ENCODE data around the gene SPDYA. TPM values are rescaled to one million over a fixed set of nuclear protein-coding genes. Genes with fewer than 3 reads are reported as not detected.

Gene SPDYA
- total RNA-seq, 2 experiments from 2014 or later = 1.4 to 1.5 TPM

GRCh38 chr2:28838971-28839370, 28.3 kb downstream of the SPDYA start:
- no peaks in the 10 kb centered on the region for H3K27me3 Mint-ChIP-seq
- H3K36me3 Mint-ChIP-seq (ENCODE audit: low read depth) = no peaks in the 10 kb centered on the region
- H3K4me3 Mint-ChIP-seq = no peak overlapping the region
- H3K4me1 Mint-ChIP-seq = no peaks in the 10 kb centered on the region
- no peak for DNase-seq
- ChIA-PET POLR2A (no interaction called here), CTCF (interaction anchor here (2.1 kb wide), 1 partner anchor 272 kb away, joined by 5 read pairs; no protein-coding TSS in a partner anchor)
- H3K9me3 Mint-ChIP-seq = no peaks in the 10 kb centered on the region
- no peak overlapping the region for H3K27ac Mint-ChIP-seq

GRCh38 chr2:28842042-28842441, 31.4 kb downstream of the SPDYA start:
- DNase-seq = no peak
- H3K27ac Mint-ChIP-seq = no peak overlapping the region
- ChIA-PET CTCF (interaction anchor here (0.5 to 1.2 kb wide), 2 partner anchors 20 to 230 kb away, joined by 3 read pairs; no protein-coding TSS in a partner anchor), POLR2A (no interaction called here)
- no peaks in the 10 kb centered on the region for H3K4me1 Mint-ChIP-seq
- H3K27me3 Mint-ChIP-seq = no peaks in the 10 kb centered on the region
- H3K36me3 Mint-ChIP-seq (ENCODE audit: low read depth) = no peaks in the 10 kb centered on the region
- H3K9me3 Mint-ChIP-seq = no peaks in the 10 kb centered on the region
- no peak overlapping the region for H3K4me3 Mint-ChIP-seq

GRCh38 chr2:28855193-28855592, 44.6 kb downstream of the SPDYA start:
- Mint-ChIP-seq H3K4me3 (no peak overlapping the region), H3K36me3 (ENCODE audit: low read depth) (peaks cover 8% of the 10 kb centered on the region), H3K27ac (no peak overlapping the region), H3K27me3 (no peaks in the 10 kb centered on the region), H3K9me3 (no peaks in the 10 kb centered on the region), H3K4me1 (peaks cover under 1% of the 10 kb centered on the region)
- POLR2A ChIA-PET = no interaction called here
- CTCF ChIA-PET = no interaction called here
- no peak for DNase-seq

- DNase-seq = no peak
- Mint-ChIP-seq H3K4me1 (peaks cover 3% of the 10 kb centered on the region), H3K27ac (no peak overlapping the region)
These were observed 45.3 kb downstream of the SPDYA start for GRCh38 chr2:28855977-28856376.

DNA sequence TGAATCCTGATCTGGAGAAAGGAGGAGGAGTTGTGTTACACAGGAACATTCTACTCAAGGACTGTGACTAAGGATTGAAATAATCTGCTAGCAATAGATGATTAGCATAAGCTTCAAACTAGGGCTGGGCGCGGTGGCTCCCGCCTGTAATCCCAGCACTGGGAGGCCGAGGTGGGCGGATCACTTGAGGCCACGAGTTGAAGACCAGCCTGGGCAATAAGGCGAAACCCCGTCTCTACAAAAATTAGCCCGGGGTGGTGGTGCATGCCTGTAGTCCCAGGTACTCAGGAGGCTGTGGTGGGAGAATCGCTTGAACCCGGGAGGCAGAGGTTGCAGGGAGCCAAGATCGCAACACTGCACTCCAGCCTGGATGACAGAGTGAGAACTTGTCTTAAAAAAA, 58.0 kb downstream of the SPDYA start:
- CTCF ChIA-PET = no interaction called here
- peak overlapping the region; percentile 96 for H3K4me3 Mint-ChIP-seq
- peak overlapping the region; percentile 25 for H3K27ac Mint-ChIP-seq
- POLR2A ChIA-PET = no interaction called here
- no peaks in the 10 kb centered on the region for H3K9me3 Mint-ChIP-seq
- peaks cover 46% of the 10 kb centered on the region for H3K4me1 Mint-ChIP-seq
- DNase-seq = no peak
- no peaks in the 10 kb centered on the region for H3K27me3 Mint-ChIP-seq
- H3K36me3 Mint-ChIP-seq (ENCODE audit: low read depth) = peaks cover 17% of the 10 kb centered on the region

More at GRCh38 chr2:28855977-28856376, 45.3 kb downstream of the SPDYA start:
- no peaks in the 10 kb centered on the region for H3K9me3 Mint-ChIP-seq
- CTCF ChIA-PET = no interaction called here
- H3K36me3 Mint-ChIP-seq (ENCODE audit: low read depth) = peaks cover 16% of the 10 kb centered on the region
- H3K4me3 Mint-ChIP-seq = no peak overlapping the region
- H3K27me3 Mint-ChIP-seq = no peaks in the 10 kb centered on the region
- POLR2A ChIA-PET = no interaction called here

- no peaks in the 10 kb centered on the region for H3K9me3 Mint-ChIP-seq
- POLR2A ChIA-PET = interaction anchor here (0.6 kb wide), 1 partner anchor 143 kb away, joined by 3 read pairs; no protein-coding TSS in a partner anchor
- H3K4me3 Mint-ChIP-seq = peak overlapping the region; percentile 96
- H3K27ac Mint-ChIP-seq = peak overlapping the region; percentile 99
- H3K36me3 Mint-ChIP-seq (ENCODE audit: low read depth) = peaks cover 14% of the 10 kb centered on the region
- H3K4me1 Mint-ChIP-seq = peaks cover 39% of the 10 kb centered on the region
- CTCF ChIA-PET = interaction anchor here (1.0 to 1.7 kb wide), 2 partner anchors 23 to 302 kb away, joined by 3 to 9 read pairs; no protein-coding TSS in a partner anchor
- no peak for DNase-seq
- H3K27me3 Mint-ChIP-seq = peaks cover under 1% of the 10 kb centered on the region
These were observed 59.0 kb downstream of the SPDYA start for GRCh38 chr2:28869494-28870145.

- H3K36me3 Mint-ChIP-seq (ENCODE audit: low read depth) = peaks cover 11% of the 10 kb centered on the region
- peaks cover 6% of the 10 kb centered on the region for H3K27me3 Mint-ChIP-seq
- DNase-seq = peak; percentile 96
- peaks cover 34% of the 10 kb centered on the region for H3K4me1 Mint-ChIP-seq
- H3K9me3 Mint-ChIP-seq = no peaks in the 10 kb centered on the region
- ChIA-PET POLR2A (interaction anchor here (0.6 kb wide), 1 partner anchor 144 kb away, joined by 3 read pairs; no protein-coding TSS in a partner anchor), CTCF (interaction anchor here (1.0 to 1.7 kb wide), 2 partner anchors 22 to 303 kb away, joined by 3 to 9 read pairs; no protein-coding TSS in a partner anchor)
- H3K27ac Mint-ChIP-seq = peak within 1 kb of the TSS; percentile 99
- H3K4me3 Mint-ChIP-seq = peak within 1 kb of the TSS; percentile 96
These were observed 59.7 kb downstream of the SPDYA start, which contains the start of gene TRMT61B for GRCh38 chr2:28870146-28870891. TSS of gene TRMT61B (minus strand) at chr2:28870309. CDS start at chr2:28870277, 32 bp downstream.

DNA sequence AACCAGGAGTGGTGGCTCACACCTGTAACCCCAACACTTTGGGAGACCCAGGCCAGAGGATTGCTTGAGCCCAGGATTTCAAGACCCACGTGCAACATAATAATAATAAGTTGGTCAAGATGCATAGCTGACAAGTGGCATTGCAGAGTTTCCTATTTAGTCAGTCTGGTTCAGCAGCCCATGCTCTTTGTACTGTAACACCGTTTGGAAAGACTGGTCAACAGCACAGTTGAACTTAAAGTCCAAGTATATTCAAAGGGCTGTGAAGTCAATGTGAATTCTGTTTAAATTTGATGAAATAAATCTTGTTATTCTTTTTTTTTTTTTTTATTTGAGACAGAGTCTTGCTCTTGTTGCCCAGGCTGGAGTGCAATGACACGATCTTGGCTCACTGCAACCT, 61.0 kb downstream of the SPDYA start:
- CTCF ChIA-PET = no interaction called here
- no peaks in the 10 kb centered on the region for H3K9me3 Mint-ChIP-seq
- peaks cover 28% of the 10 kb centered on the region for H3K4me1 Mint-ChIP-seq
- H3K36me3 Mint-ChIP-seq (ENCODE audit: low read depth) = peaks cover 8% of the 10 kb centered on the region
- peak overlapping the region; percentile 96 for H3K4me3 Mint-ChIP-seq
- peaks cover 17% of the 10 kb centered on the region for H3K27me3 Mint-ChIP-seq
- no peak for DNase-seq
- H3K27ac Mint-ChIP-seq = peak overlapping the region; percentile 99
- POLR2A ChIA-PET = no interaction called here

- Mint-ChIP-seq H3K27ac (no peak overlapping the region), H3K36me3 (ENCODE audit: low read depth) (no peaks in the 10 kb centered on the region), H3K4me1 (no peaks in the 10 kb centered on the region), H3K27me3 (peaks cover 27% of the 10 kb centered on the region), H3K9me3 (no peaks in the 10 kb centered on the region), H3K4me3 (no peak overlapping the region)
- no peak for DNase-seq
- ChIA-PET CTCF (no interaction called here), POLR2A (no interaction called here)
These were observed 69.6 kb downstream of the SPDYA start for GRCh38 chr2:28880193-28880592.

DNA sequence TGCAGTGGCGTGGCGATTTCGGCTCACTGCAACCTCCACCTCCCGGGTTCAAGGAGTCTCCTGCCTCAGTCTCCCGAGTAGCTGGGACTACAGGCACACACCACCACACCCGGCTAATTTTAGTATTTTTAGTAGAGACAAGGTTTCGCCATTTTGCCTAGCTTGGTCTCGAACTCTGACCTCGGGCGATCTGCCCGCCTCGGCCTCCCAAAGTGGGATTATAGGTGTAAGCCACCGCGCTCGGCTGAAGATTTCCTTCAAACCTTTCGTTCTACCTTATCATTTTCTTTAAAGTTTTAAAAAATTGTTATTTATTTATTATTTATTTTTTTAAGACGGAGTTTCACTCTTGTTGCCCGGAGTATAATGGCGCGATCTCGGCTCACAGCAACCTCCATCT, 82.9 kb downstream of the SPDYA start:
- ChIA-PET POLR2A (no interaction called here), CTCF (interaction anchor here (1.2 to 2.1 kb wide), 3 partner anchors 11 to 34 kb away, joined by 3 to 11 read pairs (median 3); no protein-coding TSS in a partner anchor)
- no peak for DNase-seq
- H3K4me3 Mint-ChIP-seq = peak overlapping the region; percentile 79
- no peak overlapping the region for H3K27ac Mint-ChIP-seq
- peaks cover 30% of the 10 kb centered on the region for H3K4me1 Mint-ChIP-seq
- peaks cover 4% of the 10 kb centered on the region for H3K27me3 Mint-ChIP-seq
- H3K36me3 Mint-ChIP-seq (ENCODE audit: low read depth) = peaks cover 7% of the 10 kb centered on the region
- H3K9me3 Mint-ChIP-seq = no peaks in the 10 kb centered on the region

- ChIA-PET CTCF (interaction anchor here (1.2 kb wide), 2 partner anchors 16 to 143 kb away, joined by 3 to 4 read pairs; partner anchors contain the start of gene PPP1CB), POLR2A (no interaction called here)
- Mint-ChIP-seq H3K9me3 (no peaks in the 10 kb centered on the region), H3K27ac (peak within 1 kb of the TSS; percentile 90), H3K4me1 (peaks cover 40% of the 10 kb centered on the region), H3K36me3 (ENCODE audit: low read depth) (peaks cover 7% of the 10 kb centered on the region), H3K27me3 (no peaks in the 10 kb centered on the region), H3K4me3 (peak within 1 kb of the TSS; percentile 86)
- peak; percentile 98 for DNase-seq
These were observed 84.0 kb downstream of the SPDYA start, which contains the start of gene WDR43 for GRCh38 chr2:28894470-28895188. TSS of gene WDR43 (plus strand) at chr2:28894667. CDS start at chr2:28894699, 32 bp downstream.

GRCh38 chr2:28895189-28895893, 84.7 kb downstream of the SPDYA start:
- no peaks in the 10 kb centered on the region for H3K27me3 Mint-ChIP-seq
- CTCF ChIA-PET = interaction anchor here (0.6 to 1.5 kb wide), 3 partner anchors 144 to 358 kb away, joined by 3 to 4 read pairs (median 4); partner anchors contain the start of gene PPP1CB
- DNase-seq = peak; percentile 50
- peaks cover 7% of the 10 kb centered on the region for H3K36me3 Mint-ChIP-seq (ENCODE audit: low read depth)
- peak overlapping the region; percentile 86 for H3K4me3 Mint-ChIP-seq
- H3K9me3 Mint-ChIP-seq = no peaks in the 10 kb centered on the region
- H3K4me1 Mint-ChIP-seq = peaks cover 43% of the 10 kb centered on the region
- H3K27ac Mint-ChIP-seq = peak overlapping the region; percentile 87
- POLR2A ChIA-PET = no interaction called here

All from activated CD4-positive, alpha-beta T cell treated with anti-CD3 and anti-CD28 coated beads, Interleukin-2, amount 10 ng/mL, durations not matched to agents 7 days and 5 days (primary cell).